ENCODE measurements around the gene TBX5.

DNA sequence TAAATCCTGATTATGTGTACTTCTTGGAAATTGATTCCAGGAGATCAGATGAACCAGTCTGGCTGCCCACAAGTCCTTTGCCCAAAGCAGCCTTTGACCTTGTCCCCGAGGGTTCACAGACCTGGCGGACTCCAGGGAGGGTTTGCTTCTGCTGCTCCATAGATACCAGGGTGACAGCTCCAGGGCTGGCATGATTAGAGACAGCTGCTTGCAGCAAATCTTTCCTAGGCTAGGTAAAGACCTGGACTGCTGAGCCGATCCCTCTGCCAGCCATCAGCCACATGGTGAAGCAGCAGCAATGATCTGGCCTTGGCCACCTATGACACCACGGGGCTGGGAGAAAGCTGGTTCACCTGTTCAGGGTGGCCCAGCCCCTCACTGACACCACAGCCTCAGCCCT is 10.1 kb upstream of the TBX5 start:
- no peak for TF ChIP-seq CTCF (IDR thresholded peaks at IDR 0.05)
- no peak for TF ChIP-seq POLR2A (IDR thresholded peaks at IDR 0.05)
